Dedifferentiated amniotic fluid mesenchymal stem cell (primary cell): ENCODE data around the gene TMPRSS11F.
"Not testable (repeated sequence)": the region's sequence is repeated elsewhere in the genome, so short reads cannot be mapped to it uniquely, and the experiment has no call there.

ENCODE experiments used
- DNase-seq: peaks from one replicate; pipeline ENCODE4 v3.0.0-alpha.2; 2016; ENCODE audit errors: extremely low spot score

Gene TMPRSS11F

DNA sequence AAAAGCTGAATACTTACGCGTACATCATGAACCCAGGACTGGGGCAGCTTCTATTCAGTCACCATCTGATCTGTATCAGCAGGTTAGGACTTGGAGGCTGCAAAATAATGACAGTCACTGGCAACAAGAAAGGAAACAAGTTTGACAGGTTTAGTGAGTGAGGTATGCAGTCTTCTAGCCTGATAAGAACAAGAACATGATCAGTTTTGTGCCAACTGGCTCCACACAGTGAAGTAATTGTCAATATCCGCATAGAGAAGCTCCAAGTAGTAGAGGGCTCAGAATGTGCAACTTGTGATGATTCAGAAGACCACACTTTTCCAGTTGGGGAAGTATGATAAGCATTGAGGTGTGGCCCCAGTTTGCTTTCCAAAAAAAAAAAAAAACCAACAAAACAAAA, at the start of gene TMPRSS11F:
TMPRSS11F (minus strand) TSS at position 77 of the 400 bp plus-strand sequence; CDS start at position 28, 49 bp downstream.
- DNase-seq = no peak

DNA sequence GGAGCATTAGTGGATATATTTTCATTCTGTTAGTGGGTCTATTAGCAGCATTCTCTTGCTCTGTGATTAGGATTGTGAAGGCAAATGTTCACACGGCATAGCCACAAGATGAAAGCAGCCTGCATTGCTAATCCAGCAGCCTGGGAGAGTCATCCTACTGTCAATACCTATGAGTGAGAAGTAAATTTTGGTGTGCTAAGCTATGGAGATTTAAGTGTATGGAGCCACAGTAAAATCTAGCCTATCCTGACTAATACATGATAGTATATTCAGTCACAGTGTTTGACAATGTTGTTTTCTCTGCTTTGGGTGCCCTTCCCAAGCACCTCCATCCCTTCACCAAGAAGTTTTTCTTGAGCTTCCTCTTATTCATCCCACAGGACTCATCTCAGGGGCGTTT, 47.2 kb upstream of the TMPRSS11F start:
- DNase-seq = no peak

DNA sequence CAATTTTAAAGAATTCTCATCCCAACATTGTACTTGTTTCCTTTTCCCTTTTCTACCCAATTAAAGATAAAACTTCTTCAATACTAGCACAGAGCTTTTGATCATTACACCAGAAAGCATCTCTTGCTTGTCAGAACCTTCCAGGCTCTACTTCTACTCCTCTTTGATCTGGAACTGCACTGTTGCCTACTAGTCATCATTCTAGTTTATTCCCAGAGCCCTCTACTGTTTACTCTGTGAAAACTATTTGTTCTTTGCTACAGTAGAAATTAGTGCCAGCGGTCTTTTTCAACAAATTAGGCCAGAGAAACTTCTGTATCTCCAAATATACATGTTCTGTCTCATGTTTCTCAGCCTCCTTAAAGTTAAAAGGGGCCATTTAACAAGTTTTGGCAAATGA, 46.8 kb upstream of the TMPRSS11F start:
- DNase-seq = no peak

DNA sequence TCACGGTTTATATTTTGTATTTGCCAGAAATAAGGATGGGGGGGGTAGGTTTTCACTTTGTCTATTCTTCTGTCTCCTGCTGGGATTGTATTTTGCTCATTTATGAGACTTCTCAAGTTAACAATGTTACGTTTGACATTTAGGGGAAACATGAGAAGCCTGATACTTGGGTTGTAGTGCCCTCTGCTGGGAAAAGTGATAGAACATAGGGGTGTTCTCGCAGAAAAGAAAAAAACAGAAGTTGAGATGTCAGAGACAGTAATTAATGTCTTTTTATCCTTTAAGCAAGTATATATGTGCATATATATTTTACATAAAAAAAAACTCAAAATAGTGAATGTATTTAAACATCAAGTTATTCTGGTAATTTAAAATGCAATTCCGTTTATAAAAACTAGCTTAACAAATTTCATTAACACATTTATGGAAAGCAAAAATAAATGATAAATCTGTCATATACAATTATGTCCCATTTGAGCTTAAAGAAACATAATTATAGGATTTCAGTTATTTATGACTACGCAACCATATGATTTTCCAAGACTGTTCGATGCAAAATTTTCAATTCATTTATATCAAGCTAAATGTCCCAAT, 46.0 kb upstream of the TMPRSS11F start:
- DNase-seq = peak; percentile 76

DNA sequence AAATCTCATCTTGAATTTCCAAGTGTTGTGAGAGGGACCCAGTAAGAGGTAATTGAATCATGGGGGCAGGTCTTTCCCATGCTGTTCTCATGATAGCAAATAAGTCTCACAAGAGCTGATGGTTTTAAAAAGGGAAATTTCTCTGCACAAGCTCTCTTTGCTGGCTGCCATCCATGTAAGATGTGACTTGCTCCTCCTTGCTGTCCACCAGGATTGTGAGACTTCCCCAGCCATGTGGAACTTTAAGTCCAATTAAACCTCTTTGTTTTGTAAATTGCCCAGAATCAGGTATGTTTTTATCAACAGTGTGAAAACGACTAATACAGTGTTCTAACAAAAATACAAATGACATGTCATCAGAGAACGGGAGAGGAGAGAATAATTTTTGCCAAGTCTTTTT, 44.7 kb upstream of the TMPRSS11F start:
- DNase-seq = not testable (repeated sequence)

DNA sequence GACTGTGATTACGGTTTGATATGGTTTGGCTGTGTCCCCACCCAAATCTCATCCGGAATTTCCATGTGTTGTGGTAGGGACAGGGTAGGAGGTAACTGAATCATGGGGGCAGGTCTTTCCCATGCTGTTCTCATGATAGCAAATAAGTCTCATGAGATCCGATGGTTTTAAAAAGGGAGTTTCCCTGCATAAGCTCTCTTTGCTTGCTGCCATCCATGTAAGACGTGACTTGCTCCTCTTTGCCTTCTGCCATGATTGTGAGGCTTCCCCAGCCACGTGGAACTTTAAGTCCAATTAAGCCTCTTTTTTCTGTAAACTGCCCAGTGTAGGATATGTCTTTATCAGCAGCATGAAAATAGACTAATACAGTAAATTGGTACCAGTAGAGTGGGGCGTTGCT, 42.5 kb upstream of the TMPRSS11F start:
- not testable (repeated sequence) for DNase-seq

DNA sequence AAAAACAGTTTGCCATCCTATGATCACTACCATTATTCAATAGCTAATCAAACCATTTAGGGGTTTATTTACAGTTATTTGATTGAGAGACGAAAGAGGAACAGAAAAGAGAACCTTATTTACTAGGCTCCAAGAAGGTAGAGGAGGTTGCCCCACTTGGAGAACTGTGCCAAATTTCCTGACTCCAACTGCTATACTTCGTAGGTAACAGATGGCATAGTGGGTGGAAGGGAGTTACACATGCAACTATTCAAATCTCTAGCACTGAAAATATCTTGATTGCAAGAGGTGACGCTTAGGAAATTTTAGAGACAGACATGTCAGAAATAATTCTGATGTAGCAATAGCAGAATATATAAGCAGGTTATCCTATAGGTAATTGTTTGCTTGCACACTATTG, 38.0 kb upstream of the TMPRSS11F start:
- no peak for DNase-seq

DNA sequence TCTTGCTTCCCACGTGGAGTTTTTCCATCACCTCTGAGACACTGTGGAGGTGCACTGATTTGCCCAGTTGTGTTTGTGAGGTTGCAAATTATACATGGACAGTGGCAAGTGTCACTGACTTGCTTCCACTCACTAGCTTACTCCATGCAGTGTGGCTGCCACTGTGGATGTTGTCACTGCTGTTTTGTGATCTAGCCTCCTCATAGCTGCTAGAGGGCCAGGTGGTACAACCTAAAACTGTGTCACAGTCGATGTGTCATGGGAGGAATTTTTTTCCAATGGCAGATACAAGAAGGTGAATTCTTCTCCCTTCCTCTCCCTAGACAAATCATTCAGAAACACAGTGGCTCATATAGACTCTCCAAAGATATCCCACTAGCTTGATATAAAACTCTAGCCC, 37.5 kb upstream of the TMPRSS11F start:
- no peak for DNase-seq

DNA sequence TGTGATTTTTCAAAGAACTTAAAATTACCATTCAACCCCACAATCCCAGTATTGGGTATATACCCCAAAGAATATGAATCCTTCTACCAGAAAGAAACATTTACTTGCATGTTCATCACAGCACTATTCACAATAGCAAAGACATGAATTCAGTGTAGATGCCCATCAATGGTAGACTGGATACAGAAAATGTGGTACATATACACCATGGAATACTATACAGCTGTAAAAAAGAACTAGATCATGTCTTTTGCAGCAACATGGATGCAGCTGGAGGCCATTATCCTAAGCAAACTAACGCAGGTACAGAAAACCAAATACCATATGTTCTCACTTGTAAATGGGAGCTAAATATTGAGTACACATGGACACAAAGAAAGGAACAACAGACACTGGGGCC, 34.1 kb upstream of the TMPRSS11F start:
- no peak for DNase-seq

DNA sequence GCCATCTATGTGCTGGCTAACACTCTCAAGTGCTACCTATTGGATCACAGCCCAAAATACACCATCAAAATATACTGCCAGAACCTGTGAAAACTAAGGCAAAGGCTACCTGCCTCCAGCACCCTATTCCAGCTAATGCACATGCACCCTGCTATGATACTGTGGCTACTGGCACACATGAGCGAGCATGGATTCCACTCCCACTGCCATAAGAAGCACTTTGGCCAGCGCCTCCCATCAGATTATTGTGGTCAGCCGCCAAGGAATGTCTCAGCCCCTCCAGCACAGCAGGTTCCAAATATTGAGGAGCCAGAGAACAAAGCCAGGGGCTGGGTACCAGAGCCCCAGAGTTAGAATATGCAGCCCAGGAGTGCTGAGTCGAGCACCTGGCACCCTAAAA, 32.5 kb upstream of the TMPRSS11F start:
- DNase-seq = no peak

DNA sequence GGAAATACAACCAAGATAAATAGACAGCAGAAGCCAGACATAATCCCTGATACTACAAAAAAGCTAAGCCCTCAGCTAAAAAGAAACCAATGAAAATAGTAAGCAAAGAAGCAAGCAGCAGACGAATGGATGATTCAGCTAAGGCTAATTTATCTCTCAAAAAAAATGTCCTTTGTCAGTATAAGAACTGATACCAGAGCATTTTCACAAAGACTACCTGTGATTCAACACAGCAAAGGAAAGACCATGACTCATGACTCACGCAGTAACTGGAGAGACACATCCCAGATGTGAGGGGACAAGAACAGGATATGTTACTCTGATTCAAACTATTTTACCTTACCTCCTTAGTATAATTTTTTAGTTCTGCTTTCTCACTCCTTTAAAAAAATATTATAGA, 22.7 kb upstream of the TMPRSS11F start:
- DNase-seq = no peak

DNA sequence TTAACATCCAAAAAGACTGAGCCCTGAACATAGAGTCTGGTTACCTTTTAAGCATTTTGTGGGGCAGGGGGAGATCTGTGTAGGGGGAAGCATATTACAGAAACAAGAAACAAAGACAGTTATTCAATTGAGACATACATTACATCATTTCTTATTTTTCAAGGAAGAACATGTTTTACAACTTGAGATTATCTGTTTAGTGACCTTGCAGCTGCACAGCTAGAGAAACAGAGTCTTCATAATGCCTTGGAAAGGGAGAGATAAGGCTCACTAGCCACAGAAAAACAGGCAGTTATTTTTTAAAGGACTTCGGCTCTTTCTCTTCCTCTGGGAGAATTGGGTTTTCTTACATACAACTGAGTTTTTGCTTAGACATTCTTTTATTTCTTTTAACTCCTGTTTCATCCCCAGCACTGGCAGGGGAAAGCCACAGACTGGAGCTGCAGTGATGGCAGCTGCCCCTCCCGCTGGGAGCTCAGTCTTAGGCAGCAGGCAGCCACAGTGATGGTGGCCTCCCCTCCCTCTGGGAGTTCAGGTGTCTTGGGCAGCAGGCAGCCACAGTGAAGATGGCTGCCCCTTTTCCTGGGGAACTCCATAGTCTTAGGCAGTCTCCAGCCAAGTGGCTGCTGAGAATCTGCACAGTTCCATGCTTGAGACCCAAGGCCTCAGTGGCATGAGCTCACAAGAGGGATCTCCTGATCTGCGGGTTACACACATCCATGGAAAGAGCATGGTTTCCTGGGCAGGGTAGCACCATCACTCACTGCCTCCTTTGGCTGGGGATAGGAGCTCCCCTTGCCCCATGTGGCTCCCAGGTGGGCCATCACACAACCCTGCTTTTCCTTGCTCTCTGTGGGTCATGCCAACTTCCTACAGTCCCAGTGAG, 19.4 kb upstream of the TMPRSS11F start:
- no peak for DNase-seq

DNA sequence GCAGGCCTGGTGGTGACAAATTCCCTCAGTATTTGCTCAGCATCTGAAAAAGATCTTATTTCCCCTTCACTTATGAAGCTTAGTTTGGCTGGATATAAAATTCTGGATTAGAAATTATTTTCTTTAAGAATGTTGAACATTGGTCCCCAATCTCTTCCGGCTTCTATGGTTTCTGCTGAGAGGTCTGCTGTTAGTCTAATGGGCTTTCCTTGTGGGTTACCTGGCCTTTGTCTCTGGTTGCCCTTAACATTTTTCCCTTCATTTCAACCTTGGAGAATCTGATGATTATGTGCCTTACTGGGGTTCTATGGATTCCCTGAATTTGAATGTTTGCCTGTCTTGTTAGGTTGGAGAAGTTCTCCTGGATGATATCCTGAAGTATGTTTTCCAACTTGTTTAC, 17.4 kb upstream of the TMPRSS11F start:
- DNase-seq = no peak

DNA sequence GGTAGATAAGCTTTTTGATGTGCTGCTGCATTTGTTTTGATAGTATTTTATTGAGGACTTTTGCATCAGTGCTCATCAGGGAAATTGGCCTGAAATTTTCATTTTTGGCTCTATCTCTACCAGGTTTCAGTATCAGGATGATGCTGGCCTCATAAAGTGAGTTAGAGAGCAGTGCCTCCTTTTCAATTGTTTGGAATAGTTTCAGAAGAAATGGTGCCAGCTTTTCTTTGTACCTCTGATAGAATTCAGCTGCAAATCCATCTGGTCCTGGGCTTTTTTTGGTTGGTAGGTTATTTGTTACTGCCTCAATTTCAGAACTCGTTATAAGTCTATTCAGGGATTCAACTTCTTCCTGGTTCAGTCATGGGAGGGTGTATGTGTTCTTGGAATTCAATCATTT, 15.6 kb upstream of the TMPRSS11F start:
- DNase-seq = no peak

DNA sequence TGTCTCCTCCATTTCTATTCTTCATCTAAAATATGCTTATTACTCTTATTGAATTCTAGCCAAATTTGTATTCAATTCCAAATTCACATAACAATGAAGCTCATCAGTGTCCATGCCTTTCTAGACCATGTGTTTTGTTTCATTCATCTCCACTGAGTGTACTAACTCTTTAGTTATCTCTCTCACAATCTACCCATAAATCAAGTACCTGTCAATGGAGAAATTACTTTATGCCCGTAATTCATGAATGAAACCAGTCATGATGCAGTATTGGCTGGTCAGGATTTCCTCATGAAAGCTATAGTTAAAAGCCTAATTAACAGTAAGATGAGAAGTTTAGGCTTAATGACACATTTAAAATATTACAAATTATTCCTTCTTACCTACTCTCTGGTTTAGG, 12.2 kb upstream of the TMPRSS11F start:
- no peak for DNase-seq

DNA sequence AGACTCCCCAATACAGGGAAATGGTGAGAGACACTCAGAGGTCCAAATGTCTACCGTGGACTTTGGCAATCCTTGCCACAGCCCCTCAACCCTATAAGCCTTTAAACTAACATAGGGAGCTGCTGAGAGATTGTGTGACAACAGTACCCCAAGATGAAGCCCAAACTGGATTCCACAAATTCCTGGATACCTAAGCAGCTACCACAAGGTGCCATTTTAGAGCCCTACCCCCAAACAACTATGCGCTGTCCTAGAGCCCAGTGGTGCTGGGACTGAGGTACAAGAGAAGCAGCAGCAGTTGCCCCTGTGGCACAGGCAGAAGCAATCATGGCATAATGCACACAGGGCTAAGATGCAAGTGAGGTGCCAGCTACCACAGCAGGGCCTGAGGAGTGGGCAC, 2.7 kb upstream of the TMPRSS11F start:
- DNase-seq = no peak

DNA sequence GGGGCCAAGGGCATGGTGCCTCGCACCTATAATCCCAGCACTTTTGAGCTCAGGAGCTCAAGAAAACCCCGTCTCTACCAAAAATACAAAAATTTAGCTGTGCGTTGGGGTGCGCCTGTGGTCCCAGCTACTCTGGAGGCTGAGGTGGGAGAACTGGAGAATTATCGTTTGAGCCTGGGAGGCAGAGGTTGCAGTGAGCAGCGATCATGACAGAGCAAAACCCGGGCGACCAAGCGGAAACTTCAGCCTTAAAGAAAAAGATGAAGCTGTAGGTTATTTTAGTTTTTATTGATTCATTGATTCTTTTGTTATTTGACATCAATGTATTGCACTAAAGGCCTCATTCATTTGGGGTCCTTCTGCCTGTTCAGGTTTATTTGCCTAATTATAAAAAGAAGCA, 5.4 kb downstream of the TMPRSS11F start:
- DNase-seq = no peak

DNA sequence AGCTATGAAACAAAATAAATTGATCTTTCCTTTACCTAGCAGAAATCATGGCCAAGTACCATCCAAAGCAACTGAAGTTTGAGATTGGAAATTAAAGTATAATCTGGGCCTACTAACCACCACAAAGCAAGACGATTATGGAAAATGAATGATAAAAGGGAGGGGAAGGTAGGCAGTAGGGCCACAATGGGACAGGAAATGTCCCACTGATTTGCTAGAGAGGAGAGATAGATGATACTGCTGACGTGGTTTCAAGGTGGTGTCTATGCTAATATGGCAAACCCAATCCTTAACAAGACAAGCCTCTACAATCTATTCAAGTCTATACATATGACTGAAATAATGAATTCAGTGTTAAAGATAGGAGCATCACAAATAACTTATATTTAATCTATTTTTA, 6.1 kb downstream of the TMPRSS11F start:
- no peak for DNase-seq

DNA sequence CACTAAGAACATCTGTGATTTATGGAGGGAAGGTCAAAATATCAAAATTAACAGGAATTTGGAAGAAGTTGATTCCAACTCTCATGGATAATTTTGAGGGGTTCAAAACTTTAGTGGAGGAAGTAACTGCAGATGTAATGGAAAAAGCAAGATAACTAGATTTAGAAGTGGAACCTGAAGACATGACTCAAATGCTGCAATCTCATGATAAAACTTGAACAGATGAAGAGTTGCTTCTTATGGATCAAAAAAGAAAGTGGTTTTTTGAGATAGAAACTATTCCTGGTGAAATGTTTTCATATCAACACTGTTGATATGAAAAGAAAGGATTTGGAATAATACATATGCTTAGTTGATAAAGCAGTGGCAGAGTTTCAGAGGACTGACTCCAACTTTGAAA, 9.7 kb downstream of the TMPRSS11F start:
- no peak for DNase-seq

DNA sequence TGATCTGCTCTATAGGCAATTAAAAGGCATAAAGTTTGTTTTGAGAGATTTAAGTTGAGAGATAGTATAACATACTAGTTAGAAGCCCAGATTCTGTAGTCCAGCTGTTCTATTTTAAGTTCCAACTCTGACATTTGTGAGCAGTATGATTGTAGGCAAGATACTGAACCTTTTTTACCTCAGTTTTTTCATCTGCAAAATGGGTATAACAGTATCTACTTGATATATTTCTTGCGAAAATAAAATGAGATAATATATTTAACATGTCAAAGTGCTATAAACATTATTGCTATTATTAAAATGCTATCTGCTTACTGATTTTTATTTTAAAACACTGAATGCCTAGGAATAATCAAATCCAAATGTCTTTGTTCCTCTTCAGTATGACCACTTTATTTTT, 19.2 kb downstream of the TMPRSS11F start:
- no peak for DNase-seq

DNA sequence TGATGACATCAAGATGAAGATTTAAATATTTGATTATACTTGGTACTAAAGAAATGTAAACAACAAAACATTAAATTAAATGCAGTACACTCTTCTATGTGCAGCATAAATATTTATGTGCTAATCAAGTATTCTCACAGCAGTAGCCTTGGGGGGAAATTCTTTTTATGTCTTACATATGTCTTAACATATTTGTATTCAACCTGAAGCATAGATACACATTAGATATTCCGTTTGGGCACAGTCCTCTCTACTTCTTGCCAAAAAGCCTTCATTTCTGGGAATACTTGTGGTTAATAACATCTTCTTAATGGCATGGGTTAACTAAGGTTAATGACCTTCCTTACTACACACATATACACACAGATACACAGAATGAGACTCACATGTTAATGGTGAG, 19.8 kb downstream of the TMPRSS11F start:
- no peak for DNase-seq

DNA sequence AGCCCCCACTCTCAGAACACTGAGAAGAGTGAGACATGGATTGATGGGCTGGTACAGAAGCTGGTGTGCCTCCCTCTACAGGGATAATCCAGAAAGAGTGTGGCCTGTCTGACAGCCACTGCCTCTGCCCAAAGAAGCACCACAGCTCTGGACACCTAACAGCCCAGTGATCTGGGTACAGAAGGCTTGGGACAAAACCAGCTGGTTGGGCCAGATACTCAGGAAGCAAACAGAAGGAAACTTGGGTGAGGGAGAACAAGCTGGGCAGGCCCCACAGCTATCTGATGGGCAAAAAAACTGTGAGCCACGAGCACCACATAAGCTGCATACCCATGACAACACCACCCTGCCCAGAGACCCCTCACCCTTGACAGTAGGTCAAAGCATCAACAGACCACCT, 46.9 kb downstream of the TMPRSS11F start:
- no peak for DNase-seq

DNA sequence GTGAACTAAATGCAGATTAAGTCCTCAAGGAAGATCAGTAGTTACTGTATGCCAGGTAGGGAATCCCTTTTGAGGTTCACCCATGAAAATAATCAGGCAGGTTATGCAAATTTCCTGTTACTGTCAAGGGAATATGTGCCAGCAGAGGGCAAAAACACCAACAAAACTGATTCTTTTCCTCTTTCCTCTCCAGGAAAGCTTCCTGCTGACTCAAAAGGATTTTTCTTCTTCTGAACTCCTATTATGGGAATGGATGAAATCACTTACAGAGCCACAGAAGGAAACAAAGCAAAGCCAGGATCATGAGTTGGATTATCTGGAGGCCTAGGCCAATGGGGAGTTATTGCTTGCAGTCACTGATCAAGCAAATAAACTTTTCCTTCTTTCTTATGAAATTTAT, 49.7 kb downstream of the TMPRSS11F start:
- DNase-seq = no peak

DNA sequence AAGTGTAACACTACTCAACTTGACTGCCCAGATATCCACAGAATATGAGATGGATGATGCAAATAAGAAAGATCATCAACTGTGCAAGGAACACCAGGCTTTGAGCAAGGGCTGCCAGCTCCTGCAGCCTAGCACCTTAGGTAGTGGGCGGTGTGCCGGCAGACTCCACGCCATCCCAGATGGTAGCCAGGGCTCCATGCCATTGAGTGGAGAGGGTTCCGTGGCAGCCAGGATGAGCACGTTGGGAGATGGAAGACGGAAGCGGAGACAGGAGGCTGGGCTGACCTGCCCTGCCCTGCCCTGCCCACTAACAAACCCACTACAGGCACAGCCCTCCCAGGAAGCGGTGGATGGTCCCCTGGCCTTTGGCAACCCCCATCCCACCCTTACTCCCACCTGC, 51.9 kb downstream of the TMPRSS11F start:
- DNase-seq = no peak
